OCI-LY1 (cell line): Measurements from ENCODE around the gene PAM.

Source experiments
- H2AFZ ChIP-seq: fragments of 200-600 bp; sonication (generic), shearing (Covaris generic); 2 replicates; pipeline ENCODE4 v1.6.0; 2014; ENCODE audit warnings: antibody characterized with exemption, mild to moderate bottlenecking, low read length
- H3F3A ChIP-seq: fragments of 200-600 bp; sonication (generic), shearing (Covaris generic); 2 replicates; pipeline ENCODE4 v1.6.0; 2014; ENCODE audit warnings: mild to moderate bottlenecking, antibody characterized with exemption, low read length, moderate library complexity; ENCODE audit not compliant: insufficient read depth
- H3K27ac ChIP-seq: fragments of 200-600 bp; sonication (generic); 2 replicates; pipeline ENCODE4 v1.5.1; 2014; ENCODE audit warnings: low read length, mixed run types, mild to moderate bottlenecking, low read depth; ENCODE audit not compliant: poor library complexity, severe bottlenecking
- H3K27me3 ChIP-seq: fragments of 200-600 bp; sonication (generic); 2 replicates; pipeline ENCODE4 v1.6.0; 2014; ENCODE audit warnings: antibody characterized with exemption, mild to moderate bottlenecking, low read length, moderate library complexity; ENCODE audit not compliant: insufficient read depth
- H3K36me3 ChIP-seq: fragments of 200-600 bp; sonication (generic); 2 replicates; pipeline ENCODE4 v1.6.1; 2014; ENCODE audit warnings: mild to moderate bottlenecking, antibody characterized with exemption, low read length, moderate library complexity, mixed read lengths; ENCODE audit not compliant: insufficient read depth
- H3K4me1 ChIP-seq: fragments of 200-600 bp; sonication (generic); 2 replicates; pipeline ENCODE4 v1.5.1; 2014; ENCODE audit warnings: mild to moderate bottlenecking, low read length, moderate library complexity; ENCODE audit not compliant: insufficient read depth, severe bottlenecking
- H3K4me2 ChIP-seq: fragments of 200-600 bp; sonication (generic), shearing (Covaris generic); 2 replicates; pipeline ENCODE4 v1.6.1; 2014; ENCODE audit warnings: low read length
- H3K4me3 ChIP-seq: fragments of 200-600 bp; sonication (generic); 2 replicates; pipeline ENCODE4 v1.5.1; 2014; ENCODE audit warnings: low read length, low read depth, mild to moderate bottlenecking, mixed read lengths; ENCODE audit not compliant: poor library complexity, severe bottlenecking
- H3K79me2 ChIP-seq: fragments of 200-600 bp; shearing (Covaris generic); 2 replicates; pipeline ENCODE4 v1.6.1; 2016; ENCODE audit warnings: mixed run types, low read length, mixed read lengths; ENCODE audit not compliant: insufficient read depth
- H3K9ac ChIP-seq: fragments of 200-600 bp; sonication (generic), shearing (Covaris generic); 2 replicates; pipeline ENCODE4 v1.6.1; 2014; ENCODE audit warnings: mild to moderate bottlenecking, low read length, mixed read lengths
- H3K9me2 ChIP-seq: fragments of 200-600 bp; sonication (generic), shearing (Covaris generic); 2 replicates; pipeline ENCODE4 v1.6.1; 2014; ENCODE audit warnings: low read depth, mild to moderate bottlenecking, low read length, mixed read lengths
- H3K9me3 ChIP-seq: fragments of 200-600 bp; shearing (Covaris generic); 2 replicates; pipeline ENCODE4 v1.6.1; 2014; ENCODE audit warnings: low read length, mixed read lengths
- H4K20me1 ChIP-seq: fragments of 200-600 bp; sonication (generic), shearing (Covaris generic); 2 replicates; pipeline ENCODE4 v1.6.0; 2016; ENCODE audit warnings: mild to moderate bottlenecking, low read length; ENCODE audit not compliant: insufficient read depth
- CTCF ChIP-seq: fragments of 200-600 bp; sonication (generic), shearing (Covaris generic); IDR thresholded peaks from 2 replicates; pipeline ENCODE4 v1.5.1; 2017; ENCODE audit warnings: mild to moderate bottlenecking, antibody characterized with exemption, low read length, moderate library complexity, mixed read lengths
- EZH2 ChIP-seq: fragments of 200-600 bp; sonication (generic), shearing (Covaris generic); IDR thresholded peaks from 2 replicates; pipeline ENCODE4 v1.8.0; 2017; ENCODE audit warnings: borderline replicate concordance, mixed run types, mild to moderate bottlenecking, antibody characterized with exemption, low read length, moderate library complexity, mixed read lengths

Gene PAM

DNA sequence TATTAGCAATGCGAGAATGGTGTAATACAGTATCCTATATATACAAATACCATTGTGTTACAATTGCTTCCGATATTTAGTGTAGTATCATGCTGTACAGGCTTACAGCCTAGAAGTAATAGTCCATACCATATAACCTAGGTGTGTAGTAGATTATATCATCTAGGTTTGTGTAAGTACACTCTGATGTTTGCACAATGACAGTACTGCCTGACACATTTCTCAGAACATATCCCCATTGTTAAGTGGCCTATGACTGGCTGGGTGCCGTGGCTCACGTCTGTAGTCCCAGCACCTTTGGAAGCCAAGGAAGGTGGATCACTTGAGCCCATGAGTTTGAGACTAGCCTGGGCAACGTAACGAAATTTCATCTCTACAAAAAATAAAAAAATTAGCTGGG, 124.6 kb downstream of the PAM start:
- no peak overlapping the region for H2AFZ ChIP-seq
- no peak overlapping the region for H3K4me3 ChIP-seq
- TF ChIP-seq CTCF (no peak), EZH2 (no peak)
- no peaks in the 10 kb centered on the region for H4K20me1 ChIP-seq
- no peaks in the 10 kb centered on the region for H3F3A ChIP-seq
- H3K4me2 ChIP-seq: no peak overlapping the region
- H3K9me2 ChIP-seq: no peaks in the 10 kb centered on the region
- H3K27me3 ChIP-seq: no peaks in the 10 kb centered on the region
- H3K36me3 ChIP-seq: no peaks in the 10 kb centered on the region
- H3K9ac ChIP-seq: no peak overlapping the region
- H3K27ac ChIP-seq: no peak overlapping the region
- H3K9me3 ChIP-seq: no peaks in the 10 kb centered on the region
- no peaks in the 10 kb centered on the region for H3K4me1 ChIP-seq
- no peaks in the 10 kb centered on the region for H3K79me2 ChIP-seq

DNA sequence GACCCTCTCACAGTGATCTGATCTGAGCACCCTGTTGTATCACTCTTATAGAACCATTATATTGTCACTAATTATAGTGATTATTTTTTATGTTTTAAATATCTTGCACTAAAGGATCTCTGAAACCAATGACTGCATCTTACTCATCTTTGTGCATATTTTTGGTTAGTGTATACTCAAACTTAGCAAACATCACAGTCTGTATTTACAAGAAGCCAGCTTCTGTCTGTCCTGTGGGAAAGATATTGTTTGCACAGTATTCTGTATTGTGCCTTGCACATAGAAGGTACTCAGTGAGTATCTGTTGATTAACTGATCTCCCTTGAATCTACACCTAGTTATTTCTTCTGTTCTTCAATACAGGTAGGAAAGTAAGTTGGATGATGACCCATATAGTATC, 131.5 kb downstream of the PAM start:
- Histone ChIP-seq H3K9me3 (no peaks in the 10 kb centered on the region), H3K4me1 (no peaks in the 10 kb centered on the region), H3K79me2 (no peaks in the 10 kb centered on the region), H4K20me1 (no peaks in the 10 kb centered on the region), H3K9ac (no peak overlapping the region), H3K4me2 (no peak overlapping the region), H3K4me3 (no peak overlapping the region), H3K36me3 (no peaks in the 10 kb centered on the region), H3K27ac (no peak overlapping the region), H3K9me2 (no peaks in the 10 kb centered on the region), H2AFZ (no peak overlapping the region), H3F3A (no peaks in the 10 kb centered on the region), H3K27me3 (no peaks in the 10 kb centered on the region)
- no peak for TF ChIP-seq EZH2
- no peak for TF ChIP-seq CTCF

DNA sequence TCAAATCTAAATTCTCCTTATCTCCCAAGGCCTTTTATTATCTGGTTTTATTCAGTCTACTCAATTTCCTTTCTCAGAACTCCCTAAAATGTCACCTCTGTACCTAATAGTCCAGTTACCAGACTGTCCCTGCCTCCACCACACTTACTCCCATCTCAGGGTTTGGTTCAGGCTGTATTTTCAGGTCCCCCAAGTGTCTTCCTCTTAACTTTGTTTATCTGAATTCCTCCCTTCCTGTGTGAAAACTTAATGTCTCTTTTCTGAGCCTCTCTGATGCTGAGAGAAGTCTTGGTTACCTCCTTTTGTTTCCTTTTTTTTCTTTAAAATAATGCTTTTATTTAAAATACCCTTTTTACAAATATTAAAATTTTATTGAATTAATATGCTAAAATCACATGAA, 133.4 kb downstream of the PAM start:
- Histone ChIP-seq H3K4me1 (no peaks in the 10 kb centered on the region), H3K4me2 (no peak overlapping the region), H3K4me3 (no peak overlapping the region), H3K27me3 (no peaks in the 10 kb centered on the region), H4K20me1 (no peaks in the 10 kb centered on the region), H3K9ac (no peak overlapping the region), H3K36me3 (no peaks in the 10 kb centered on the region), H2AFZ (no peak overlapping the region), H3K27ac (no peak overlapping the region), H3K9me2 (no peaks in the 10 kb centered on the region), H3K9me3 (no peaks in the 10 kb centered on the region), H3F3A (no peaks in the 10 kb centered on the region), H3K79me2 (no peaks in the 10 kb centered on the region)
- TF ChIP-seq EZH2 (no peak), CTCF (no peak)
